ENCODE measurements around the gene BSDC1. TPM values are rescaled to one million over a fixed set of nuclear protein-coding genes. Genes with fewer than 3 reads are reported as not detected.

The BSDC1 gene
- total RNA-seq, 1 donor from 2014 or later = 38.6 TPM

- peaks cover 45% of the 10 kb centered on the region for H3K4me1 Mint-ChIP-seq
- TF ChIP-seq CTCF (conservative IDR thresholded peaks at IDR 0.05) = no peak
- H3K27me3 Mint-ChIP-seq (ENCODE audit: low read depth) = peaks cover 2% of the 10 kb centered on the region
- H3K9me3 Mint-ChIP-seq = no peaks in the 10 kb centered on the region
- peak overlapping the region; percentile 71 for H3K27ac Mint-ChIP-seq (ENCODE audit: unreplicated experiment)
- DNase-seq (ENCODE audit: low read depth, low spot score) = no peak
- no peak overlapping the region for H3K4me3 Mint-ChIP-seq
- no peaks in the 10 kb centered on the region for H3K36me3 Mint-ChIP-seq (ENCODE audit: low read depth)
Measured at GRCh38 chr1:32341186-32341757, 53.0 kb downstream of the BSDC1 start.

GRCh38 chr1:32339363-32339978 lies 54.8 kb downstream of the BSDC1 start:
- peak overlapping the region; percentile 35 for H3K27ac Mint-ChIP-seq (ENCODE audit: unreplicated experiment)
- peak overlapping the region; percentile 14 for H3K4me3 Mint-ChIP-seq
- peaks cover 4% of the 10 kb centered on the region for H3K36me3 Mint-ChIP-seq (ENCODE audit: low read depth)

GRCh38 chr1:32338637-32339145 lies 55.5 kb downstream of the BSDC1 start:
- peaks cover 11% of the 10 kb centered on the region for H3K36me3 Mint-ChIP-seq (ENCODE audit: low read depth)
- peaks cover 11% of the 10 kb centered on the region for H3K27me3 Mint-ChIP-seq (ENCODE audit: low read depth)
- DNase-seq (ENCODE audit: low read depth, low spot score) = no peak
- H3K4me3 Mint-ChIP-seq = peak overlapping the region; percentile 81
- H3K4me1 Mint-ChIP-seq = peaks cover 56% of the 10 kb centered on the region
- no peaks in the 10 kb centered on the region for H3K9me3 Mint-ChIP-seq
- TF ChIP-seq CTCF (conservative IDR thresholded peaks at IDR 0.05) = no peak
- peak overlapping the region; percentile 98 for H3K27ac Mint-ChIP-seq (ENCODE audit: unreplicated experiment)

More at GRCh38 chr1:32339363-32339978, 54.8 kb downstream of the BSDC1 start:
- TF ChIP-seq CTCF (conservative IDR thresholded peaks at IDR 0.05) = no peak
- Mint-ChIP-seq H3K27me3 (ENCODE audit: low read depth) (peaks cover 6% of the 10 kb centered on the region), H3K4me1 (peaks cover 49% of the 10 kb centered on the region), H3K9me3 (no peaks in the 10 kb centered on the region)
- no peak for DNase-seq (ENCODE audit: low read depth, low spot score)

- peaks cover 63% of the 10 kb centered on the region for H3K4me1 Mint-ChIP-seq
- peak overlapping the region; percentile 98 for H3K27ac Mint-ChIP-seq (ENCODE audit: unreplicated experiment)
- H3K36me3 Mint-ChIP-seq (ENCODE audit: low read depth) = peaks cover 15% of the 10 kb centered on the region
- H3K4me3 Mint-ChIP-seq = peak overlapping the region; percentile 81
- peak; percentile 53 for DNase-seq (ENCODE audit: low read depth, low spot score)
- no peaks in the 10 kb centered on the region for H3K9me3 Mint-ChIP-seq
- no peak for TF ChIP-seq CTCF (conservative IDR thresholded peaks at IDR 0.05)
- peaks cover 16% of the 10 kb centered on the region for H3K27me3 Mint-ChIP-seq (ENCODE audit: low read depth)
Measured at GRCh38 chr1:32337855-32338636, 56.2 kb downstream of the BSDC1 start.

- Mint-ChIP-seq H3K27ac (ENCODE audit: unreplicated experiment) (no peak overlapping the region), H3K36me3 (ENCODE audit: low read depth) (peaks cover 22% of the 10 kb centered on the region), H3K4me3 (peak overlapping the region; percentile 88), H3K4me1 (peaks cover 70% of the 10 kb centered on the region), H3K27me3 (ENCODE audit: low read depth) (peaks cover 21% of the 10 kb centered on the region), H3K9me3 (no peaks in the 10 kb centered on the region)
- no peak for TF ChIP-seq CTCF (conservative IDR thresholded peaks at IDR 0.05)
- no peak for DNase-seq (ENCODE audit: low read depth, low spot score)
Measured at GRCh38 chr1:32336963-32337675, 57.1 kb downstream of the BSDC1 start.

All from neural crest cell (in vitro differentiated cells).